ENCODE data around the gene ALLC. TPM values are rescaled to one million over a fixed set of nuclear protein-coding genes. Genes with fewer than 3 reads are reported as not detected.

Gene ALLC
- total and polyA plus RNA-seq, 9 of the 15 experiments (the other 6 are each of a cell fraction or from before 2014, with no cell fraction given) = not detected

DNA sequence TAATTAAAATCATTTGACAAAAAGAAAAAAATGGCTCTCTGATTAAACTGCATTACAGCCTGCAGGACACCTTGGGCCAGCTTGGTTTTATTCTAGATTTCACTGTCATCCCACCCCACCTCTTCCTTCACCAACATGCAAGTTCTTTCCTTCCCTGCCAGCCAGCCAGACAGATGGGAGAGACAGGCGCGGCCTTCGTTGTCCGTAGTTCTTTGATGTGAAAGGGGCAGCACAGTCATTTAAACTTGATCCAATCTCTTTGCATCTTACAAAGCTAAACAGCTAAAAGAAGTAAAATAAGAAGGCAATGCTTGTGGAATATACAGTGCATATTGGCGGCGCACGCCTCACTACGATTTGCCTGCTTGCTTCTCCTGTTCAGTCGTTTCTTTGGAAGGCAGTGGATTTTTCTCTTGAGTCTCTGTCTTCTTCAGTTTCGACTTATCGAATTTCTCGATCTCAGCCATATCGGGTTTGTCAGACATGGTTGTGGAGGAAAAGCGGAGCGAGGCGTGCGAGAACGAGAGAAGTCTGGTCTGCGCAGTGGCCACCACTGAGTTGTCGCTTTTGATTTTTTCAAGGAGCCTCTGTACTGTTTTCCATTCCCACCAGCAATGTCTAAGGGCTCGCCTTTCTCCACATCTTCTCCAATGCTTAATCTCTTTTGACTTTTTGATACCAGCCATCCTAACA, 40.7 kb upstream of the ALLC start (continued):
- TF ChIP-seq PBX2 (CRISPR knock-in tag; IDR thresholded peaks at IDR 0.05; ENCODE audit: low read depth) (no peak), PBX2 (tag; conservative IDR thresholded peaks at IDR 0.05; ENCODE audit: low read depth) (no peak), SRF (CRISPR knock-in tag; IDR thresholded peaks at IDR 0.05) (no peak), C11orf30 (IDR thresholded peaks at IDR 0.05; ENCODE audit: low read depth) (no peak), ZNF318 (IDR thresholded peaks at IDR 0.05; ENCODE audit: borderline replicate concordance in 1 of 2, low read depth in 1 of 2) (no peak), KAT2B (IDR thresholded peaks at IDR 0.05; ENCODE audit: low read depth, low read length) (no peak), XRCC4 (IDR thresholded peaks at IDR 0.05; ENCODE audit: extremely low read depth, insufficient read depth, insufficient read length) (no peak), GABPB2 (CRISPR knock-in tag; conservative IDR thresholded peaks at IDR 0.05) (no peak), ZNF75A (CRISPR knock-in tag; IDR thresholded peaks at IDR 0.05) (no peak), EGR1 (conservative IDR thresholded peaks at IDR 0.05) (no peak), USF1 (CRISPR knock-in tag; IDR thresholded peaks at IDR 0.05) (no peak), STAG1 (CRISPR knock-in tag; IDR thresholded peaks at IDR 0.05; ENCODE audit: borderline replicate concordance) (no peak)
- TF ChIP-seq, protein P1, sequence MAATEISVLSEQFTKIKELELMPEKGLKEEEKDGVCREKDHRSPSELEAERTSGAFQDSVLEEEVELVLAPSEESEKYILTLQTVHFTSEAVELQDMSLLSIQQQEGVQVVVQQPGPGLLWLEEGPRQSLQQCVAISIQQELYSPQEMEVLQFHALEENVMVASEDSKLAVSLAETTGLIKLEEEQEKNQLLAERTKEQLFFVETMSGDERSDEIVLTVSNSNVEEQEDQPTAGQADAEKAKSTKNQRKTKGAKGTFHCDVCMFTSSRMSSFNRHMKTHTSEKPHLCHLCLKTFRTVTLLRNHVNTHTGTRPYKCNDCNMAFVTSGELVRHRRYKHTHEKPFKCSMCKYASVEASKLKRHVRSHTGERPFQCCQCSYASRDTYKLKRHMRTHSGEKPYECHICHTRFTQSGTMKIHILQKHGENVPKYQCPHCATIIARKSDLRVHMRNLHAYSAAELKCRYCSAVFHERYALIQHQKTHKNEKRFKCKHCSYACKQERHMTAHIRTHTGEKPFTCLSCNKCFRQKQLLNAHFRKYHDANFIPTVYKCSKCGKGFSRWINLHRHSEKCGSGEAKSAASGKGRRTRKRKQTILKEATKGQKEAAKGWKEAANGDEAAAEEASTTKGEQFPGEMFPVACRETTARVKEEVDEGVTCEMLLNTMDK (IDR thresholded peaks at IDR 0.05; ENCODE audit: borderline replicate concordance, insufficient read depth, low read depth, low read length, poor library complexity, severe bottlenecking) = no peak

All from K562 (cell line).